PC-3 (cell line): ENCODE data around the gene RASL10B.

ENCODE experiments used
- CTCF ChIP-seq: fragments of 300-600 bp; sonication (generic); conservative IDR thresholded peaks from 2 replicates; pipeline ENCODE4 v1.5.1; 2017; ENCODE audit warnings: antibody characterized with exemption, low read depth, mild to moderate bottlenecking, low read length
- EZH2 ChIP-seq: fragments of 300-600 bp; sonication (generic); IDR thresholded peaks from one replicate; pipeline ENCODE4 v1.6.1; 2017; ENCODE audit warnings: antibody characterized with exemption, mild to moderate bottlenecking, low read length; ENCODE audit not compliant: unreplicated experiment
- EZH2phosphoT487 ChIP-seq: fragments of 300-600 bp; sonication (generic); IDR thresholded peaks from 2 replicates; pipeline ENCODE4 v1.6.1; 2018; ENCODE audit warnings: mild to moderate bottlenecking, antibody characterized with exemption, low read length, borderline replicate concordance

DNA sequence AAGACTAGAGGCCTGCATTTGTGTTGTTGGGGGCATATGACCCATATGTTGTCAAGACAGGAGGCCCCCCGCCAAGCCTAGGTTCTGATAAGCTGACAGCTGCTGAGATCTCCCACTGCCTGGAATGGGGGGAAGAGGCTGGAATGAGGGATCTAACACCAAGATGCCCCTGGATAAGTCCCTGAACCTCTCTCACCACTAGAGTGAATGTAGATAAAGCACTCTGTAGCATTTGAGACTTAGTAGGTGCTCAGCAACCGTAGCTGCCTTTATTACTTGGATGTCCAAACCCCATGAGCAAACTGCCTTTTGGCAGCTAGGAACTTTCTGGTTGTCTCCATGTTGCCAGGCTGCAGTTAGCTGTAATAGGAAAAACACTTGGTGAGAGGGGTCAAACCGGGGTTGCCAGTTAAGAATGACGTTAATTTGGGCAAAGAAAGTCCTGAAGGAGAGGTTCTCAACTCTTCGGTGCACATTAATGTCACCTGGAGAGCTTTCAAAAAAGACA lies 4.4 kb upstream of the RASL10B start:
- no peak for TF ChIP-seq CTCF
- TF ChIP-seq EZH2phosphoT487: no peak
- TF ChIP-seq EZH2: no peak
